ENCODE results near the gene CTSW.
"Not testable (repeated sequence)": the region's sequence is repeated elsewhere in the genome, so short reads cannot be mapped to it uniquely, and the experiment has no call there.

Gene CTSW

DNA sequence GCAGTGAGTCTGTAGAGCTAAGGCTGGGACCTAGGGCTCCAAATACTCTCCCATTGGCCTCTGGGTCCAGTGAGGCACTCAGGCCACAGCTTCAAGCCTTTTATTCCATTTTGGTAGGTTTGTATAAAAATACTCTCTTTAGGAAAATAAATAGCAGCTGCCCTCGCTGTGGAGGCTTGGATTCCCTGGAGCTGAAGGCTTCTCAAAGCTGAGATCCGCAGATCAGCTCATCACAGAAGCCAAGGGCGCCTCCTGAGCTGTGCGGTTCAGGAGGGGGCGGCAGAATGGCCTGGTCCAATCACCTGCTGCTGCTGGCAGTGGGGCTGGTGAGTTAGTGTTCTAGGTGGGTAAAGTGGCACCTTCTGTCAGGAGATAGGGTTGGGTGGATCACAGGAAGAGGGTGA, 12.5 kb downstream of the CTSW start:
- peak overlapping the region; percentile 84 for H3K4me3 ChIP-seq (ENCODE audit: low read length)
- peak overlapping the region; percentile 74; the same call in 1 of the 2 replicates for H3K9ac ChIP-seq (ENCODE audit: low read depth, low read length)
- H3K9me3 ChIP-seq (ENCODE audit: insufficient read depth, low read depth, low read length); H3K36me3 ChIP-seq (ENCODE audit: insufficient read depth, low read depth, low read length); H3K27ac ChIP-seq (ENCODE audit: low read length): not testable (repeated sequence)
- H3K4me1 ChIP-seq (ENCODE audit: insufficient read depth, low read length) = peaks cover 12% of the 10 kb centered on the region; the same call in 1 of the 2 replicates
- peaks cover 32% of the 10 kb centered on the region for H3K27me3 ChIP-seq (ENCODE audit: insufficient read depth, low read length)

DNA sequence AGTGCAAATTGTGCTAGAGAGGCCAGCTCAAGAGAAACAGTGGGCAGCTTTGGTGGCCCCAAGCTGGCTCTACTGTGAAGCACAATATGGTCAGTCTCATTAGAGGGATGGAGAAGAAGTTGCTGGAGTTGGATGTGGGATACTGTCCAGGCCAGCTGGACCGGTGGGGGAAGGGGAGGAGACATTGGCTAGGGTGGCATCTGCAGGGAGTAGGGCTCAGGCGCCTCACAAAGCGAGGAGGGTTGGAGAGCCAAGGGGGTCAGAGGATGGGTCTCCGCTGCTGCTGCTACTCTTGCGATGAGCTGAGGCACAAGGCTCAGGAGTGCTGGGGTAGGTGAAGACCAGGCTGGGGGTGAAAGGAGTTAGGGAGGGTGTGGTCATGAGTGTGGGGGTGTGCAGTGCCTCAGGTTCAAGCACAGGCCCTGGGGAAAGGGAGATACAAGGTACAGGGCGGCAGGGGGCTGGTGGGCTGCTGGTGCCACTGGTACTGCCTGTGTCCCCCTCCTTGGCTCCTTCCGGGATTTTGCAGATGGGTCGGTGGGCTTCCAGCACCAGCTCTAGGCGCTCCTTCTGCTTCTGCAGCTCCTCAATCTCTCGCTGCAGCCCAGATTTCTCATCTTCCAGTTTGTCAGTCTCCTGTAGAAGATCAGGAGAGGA, 13.2 kb downstream of the CTSW start:
- H3K27me3 ChIP-seq (ENCODE audit: insufficient read depth, low read length) = peaks cover 37% of the 10 kb centered on the region
- peaks cover 12% of the 10 kb centered on the region; the same call in 1 of the 2 replicates for H3K4me1 ChIP-seq (ENCODE audit: insufficient read depth, low read length)
- H3K27ac ChIP-seq (ENCODE audit: low read length) = no peak overlapping the region
- H3K9ac ChIP-seq (ENCODE audit: low read depth, low read length) = no peak overlapping the region
- H3K9me3 ChIP-seq (ENCODE audit: insufficient read depth, low read depth, low read length) = no peaks in the 10 kb centered on the region
- H3K4me3 ChIP-seq (ENCODE audit: low read length) = peak overlapping the region; percentile 84; the same call in 1 of the 2 replicates
- H3K36me3 ChIP-seq (ENCODE audit: insufficient read depth, low read depth, low read length) = no peaks in the 10 kb centered on the region

DNA sequence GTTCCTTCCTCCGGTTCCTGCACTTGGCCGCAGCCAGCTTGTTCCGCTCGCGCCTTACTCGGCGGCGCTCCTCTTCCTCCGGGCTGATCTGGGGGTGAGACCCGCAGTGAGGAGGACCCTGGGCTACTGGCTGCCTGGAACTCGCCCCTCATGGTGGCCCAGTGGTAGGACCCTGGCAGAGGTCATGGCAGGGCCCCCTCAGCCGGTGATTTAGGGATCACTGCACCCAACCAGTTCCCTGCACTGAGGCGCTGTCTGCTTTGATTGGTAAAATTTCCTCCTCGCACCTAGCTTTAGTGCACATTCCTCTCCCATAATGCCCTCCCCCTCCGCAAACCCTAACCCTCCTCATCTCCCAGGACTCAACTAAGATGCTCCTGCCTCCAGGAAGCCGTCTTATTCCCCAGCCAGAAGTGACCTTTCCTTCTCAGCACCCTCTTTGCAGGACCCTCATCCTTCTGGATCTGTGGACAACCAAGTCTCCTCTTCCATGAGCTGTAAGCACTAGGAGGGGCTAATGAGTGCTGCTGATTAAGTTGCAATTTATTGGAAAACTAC, 14.5 kb downstream of the CTSW start:
- H3K9ac ChIP-seq (ENCODE audit: low read depth, low read length) = no peak overlapping the region
- peaks cover 46% of the 10 kb centered on the region for H3K27me3 ChIP-seq (ENCODE audit: insufficient read depth, low read length)
- H3K27ac ChIP-seq (ENCODE audit: low read length) = no peak overlapping the region
- peaks cover 12% of the 10 kb centered on the region; the same call in 1 of the 2 replicates for H3K4me1 ChIP-seq (ENCODE audit: insufficient read depth, low read length)
- H3K9me3 ChIP-seq (ENCODE audit: insufficient read depth, low read depth, low read length) = no peaks in the 10 kb centered on the region
- no peak overlapping the region for H3K4me3 ChIP-seq (ENCODE audit: low read length)
- no peaks in the 10 kb centered on the region for H3K36me3 ChIP-seq (ENCODE audit: insufficient read depth, low read depth, low read length)

DNA sequence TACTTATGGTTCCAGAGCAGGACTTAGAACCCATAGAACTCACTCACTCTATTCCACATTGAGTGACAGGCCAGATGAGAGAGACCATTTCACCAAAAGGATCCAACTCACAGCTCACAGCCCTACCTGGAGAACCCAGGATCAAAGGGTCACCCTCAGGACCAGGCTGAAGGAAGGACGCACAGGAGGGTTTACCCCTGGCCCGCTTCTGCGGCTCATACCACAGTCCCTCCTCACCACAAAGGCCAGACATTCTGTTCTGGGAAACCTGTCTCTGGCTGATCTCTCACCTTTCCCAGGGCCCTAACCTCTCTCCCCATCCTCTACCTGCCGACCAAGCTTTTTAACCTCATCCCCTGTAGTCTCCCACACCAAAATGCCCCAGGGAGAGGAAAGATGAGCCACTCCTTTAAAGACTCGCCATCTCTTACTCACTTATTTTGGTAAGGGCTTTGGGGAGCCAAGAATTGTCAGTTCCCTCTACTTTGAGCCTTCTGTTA, 15.9 kb downstream of the CTSW start:
- no peak overlapping the region for H3K27ac ChIP-seq (ENCODE audit: low read length)
- no peaks in the 10 kb centered on the region for H3K36me3 ChIP-seq (ENCODE audit: insufficient read depth, low read depth, low read length)
- H3K9me3 ChIP-seq (ENCODE audit: insufficient read depth, low read depth, low read length) = no peaks in the 10 kb centered on the region
- H3K27me3 ChIP-seq (ENCODE audit: insufficient read depth, low read length) = peaks cover 47% of the 10 kb centered on the region
- peaks cover 4% of the 10 kb centered on the region; the same call in 1 of the 2 replicates for H3K4me1 ChIP-seq (ENCODE audit: insufficient read depth, low read length)
- no peak overlapping the region for H3K4me3 ChIP-seq (ENCODE audit: low read length)
- H3K9ac ChIP-seq (ENCODE audit: low read depth, low read length) = no peak overlapping the region

DNA sequence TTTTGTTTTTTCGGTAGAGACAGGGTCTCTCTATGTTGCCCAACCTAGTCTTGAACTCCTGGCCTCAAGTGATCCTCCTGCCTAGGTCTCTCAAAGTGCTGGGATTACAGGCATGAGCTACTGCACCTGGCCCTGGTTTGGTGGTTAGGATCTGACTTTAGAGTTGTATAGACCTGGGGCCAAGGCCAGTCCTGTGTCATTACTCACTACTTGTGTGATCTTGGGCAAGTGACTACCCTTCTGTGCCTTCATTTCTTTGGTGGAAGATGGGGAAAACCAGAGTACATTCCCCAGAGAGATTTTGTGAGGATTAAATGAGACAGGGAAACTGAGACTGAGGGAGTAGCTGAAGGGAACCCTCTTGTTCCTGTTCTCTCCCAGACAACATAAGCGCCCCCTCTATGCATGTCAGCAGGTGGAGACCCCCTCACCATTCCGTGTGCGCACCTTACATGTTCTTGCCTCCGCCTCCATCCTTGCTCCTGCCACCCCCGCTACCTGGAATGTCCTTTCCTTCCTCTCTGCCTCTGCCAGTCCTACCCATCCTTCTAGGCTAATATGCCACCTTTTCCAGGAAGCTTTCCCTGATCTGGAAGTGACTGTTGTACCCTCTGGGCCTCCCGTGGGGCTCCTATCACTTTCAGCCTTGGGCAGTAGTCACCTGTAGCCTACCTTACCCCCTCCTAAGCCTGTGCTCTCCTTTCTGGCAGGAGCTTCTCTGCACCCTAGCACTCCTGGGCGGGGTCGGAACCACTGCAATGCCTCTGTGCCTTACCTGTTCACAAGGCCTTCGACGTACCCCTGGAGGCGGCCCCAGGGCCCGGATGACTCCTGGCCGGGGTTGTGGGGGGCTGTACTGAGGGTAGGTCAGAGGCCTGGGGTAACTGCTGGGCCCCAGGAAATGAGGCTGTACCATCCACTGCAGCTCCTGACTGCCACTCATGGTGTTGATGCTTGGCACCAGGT, 16.7 kb downstream of the CTSW start:
- Histone ChIP-seq H3K9me3 (ENCODE audit: insufficient read depth, low read depth, low read length) (no peaks in the 10 kb centered on the region), H3K27me3 (ENCODE audit: insufficient read depth, low read length) (peaks cover 53% of the 10 kb centered on the region), H3K9ac (ENCODE audit: low read depth, low read length) (no peak overlapping the region), H3K4me3 (ENCODE audit: low read length) (no peak overlapping the region), H3K36me3 (ENCODE audit: insufficient read depth, low read depth, low read length) (no peaks in the 10 kb centered on the region), H3K4me1 (ENCODE audit: insufficient read depth, low read length) (peaks cover 4% of the 10 kb centered on the region; the same call in 1 of the 2 replicates), H3K27ac (ENCODE audit: low read length) (no peak overlapping the region)

DNA sequence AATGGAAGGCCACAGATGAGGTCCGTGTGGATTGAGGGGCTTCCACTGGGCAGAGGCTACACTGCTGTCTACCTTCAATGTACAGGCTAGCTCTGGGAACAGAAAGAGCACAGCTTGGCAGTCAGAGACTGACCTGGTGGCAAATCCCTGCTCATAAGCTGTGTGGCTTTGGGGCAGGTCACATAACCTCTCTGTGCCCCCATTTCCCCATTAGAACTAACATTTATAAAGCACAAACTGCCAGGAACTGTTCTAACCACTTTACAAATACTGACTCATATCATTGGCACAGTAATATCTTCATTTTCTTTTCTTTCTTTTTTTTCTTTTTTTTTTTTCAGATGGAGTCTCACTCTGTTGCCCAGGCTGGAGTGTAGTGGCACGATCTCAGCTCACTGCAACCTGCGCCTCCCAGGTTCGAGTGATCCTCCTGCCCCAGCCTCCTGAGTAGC, 17.4 kb downstream of the CTSW start:
- H3K4me3 ChIP-seq (ENCODE audit: low read length) = no peak overlapping the region

DNA sequence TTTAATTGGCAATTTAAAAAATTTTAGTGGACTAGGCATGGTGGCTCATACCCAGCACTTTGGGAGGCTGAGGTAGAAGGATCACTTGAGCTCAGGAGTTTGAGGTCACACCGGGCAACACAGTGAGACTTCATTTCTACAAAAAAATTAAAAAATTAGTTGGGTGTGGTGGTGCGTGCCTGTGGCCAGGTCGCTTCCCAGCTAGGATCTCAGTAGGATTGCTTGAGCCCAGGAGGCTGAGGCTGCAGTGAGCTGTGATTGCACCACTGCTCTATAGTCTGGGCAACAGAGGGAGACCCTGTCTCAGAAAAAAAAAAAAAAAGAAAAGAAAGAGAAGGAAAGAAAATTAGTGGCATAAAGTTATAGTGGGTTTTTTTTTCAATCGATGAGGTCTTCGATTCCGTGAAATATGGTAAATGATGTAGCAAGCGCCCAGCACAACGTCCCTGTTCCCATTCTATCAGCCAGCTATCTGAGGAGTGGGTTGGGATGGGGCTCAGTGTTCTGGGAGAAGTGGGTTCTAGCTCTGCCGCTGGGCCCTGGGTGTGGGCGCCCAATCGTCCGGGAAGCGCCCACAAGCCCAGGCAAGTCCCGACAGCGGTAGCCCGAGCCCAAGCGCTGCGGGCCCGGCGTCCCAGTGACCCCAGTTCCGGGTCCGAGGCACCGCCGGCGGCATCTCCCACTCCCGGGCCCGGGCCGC, 19.2 kb downstream of the CTSW start:
- H3K9me3 ChIP-seq (ENCODE audit: insufficient read depth, low read depth, low read length) = no peaks in the 10 kb centered on the region
- peaks cover 70% of the 10 kb centered on the region for H3K27me3 ChIP-seq (ENCODE audit: insufficient read depth, low read length)
- H3K36me3 ChIP-seq (ENCODE audit: insufficient read depth, low read depth, low read length) = no peaks in the 10 kb centered on the region
- no peaks in the 10 kb centered on the region; the same call in 1 of the 2 replicates for H3K4me1 ChIP-seq (ENCODE audit: insufficient read depth, low read length)
- H3K9ac ChIP-seq (ENCODE audit: low read depth, low read length) = peak overlapping the region; percentile 53; the same call in 1 of the 2 replicates
- H3K4me3 ChIP-seq (ENCODE audit: low read length) = peak overlapping the region; percentile 65; the same call in 1 of the 2 replicates
- H3K27ac ChIP-seq (ENCODE audit: low read length) = no peak overlapping the region

More for the DNA sequence above, 17.4 kb downstream of the CTSW start:
- Histone ChIP-seq H3K9me3 (ENCODE audit: insufficient read depth, low read depth, low read length) (no peaks in the 10 kb centered on the region), H3K27ac (ENCODE audit: low read length) (no peak overlapping the region), H3K9ac (ENCODE audit: low read depth, low read length) (no peak overlapping the region), H3K36me3 (ENCODE audit: insufficient read depth, low read depth, low read length) (no peaks in the 10 kb centered on the region), H3K27me3 (ENCODE audit: insufficient read depth, low read length) (peaks cover 53% of the 10 kb centered on the region), H3K4me1 (ENCODE audit: insufficient read depth, low read length) (peaks cover 1% of the 10 kb centered on the region; the same call in 1 of the 2 replicates)

DNA sequence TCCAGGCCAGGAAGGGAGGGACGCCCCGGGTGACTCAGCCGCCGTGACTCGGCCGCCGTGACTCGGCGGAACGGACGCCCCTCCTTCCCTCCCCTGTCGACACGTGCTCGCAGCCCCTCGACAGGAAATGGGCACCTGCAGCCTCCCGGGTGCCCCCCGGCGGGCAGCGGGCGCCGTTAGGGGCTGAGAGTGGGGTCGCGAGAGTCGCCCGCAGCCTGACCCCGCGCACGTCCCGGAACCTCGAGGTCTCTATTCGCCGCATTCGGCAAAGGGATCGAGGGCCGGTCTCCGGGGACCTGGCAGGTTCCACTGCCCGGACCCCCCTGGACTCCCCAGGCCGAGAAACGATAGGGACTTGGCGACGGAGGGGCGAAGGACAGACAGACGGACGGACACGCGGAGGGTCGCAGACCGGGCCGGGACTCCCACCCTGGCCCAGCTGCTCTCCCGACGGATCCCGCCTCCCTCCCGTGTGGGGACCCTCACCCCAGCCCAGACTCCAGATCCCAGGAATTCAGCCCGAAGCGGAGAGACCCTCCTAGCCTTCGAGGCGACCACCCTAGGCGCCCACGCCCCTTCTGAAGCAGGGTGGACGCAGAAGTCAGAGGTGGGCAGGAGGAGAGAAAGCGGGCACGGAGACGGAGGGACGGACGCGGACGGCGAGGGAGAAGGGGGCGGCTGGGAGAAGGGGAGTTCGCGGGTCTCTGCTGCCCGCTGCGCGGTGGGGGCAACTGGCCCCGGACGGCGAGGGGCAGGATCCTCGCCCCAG, 19.9 kb downstream of the CTSW start:
- Histone ChIP-seq H3K27ac (ENCODE audit: low read length) (no peak overlapping the region), H3K36me3 (ENCODE audit: insufficient read depth, low read depth, low read length) (no peaks in the 10 kb centered on the region), H3K9me3 (ENCODE audit: insufficient read depth, low read depth, low read length) (no peaks in the 10 kb centered on the region), H3K4me3 (ENCODE audit: low read length) (peak overlapping the region; percentile 65), H3K4me1 (ENCODE audit: insufficient read depth, low read length) (no peaks in the 10 kb centered on the region; the same call in 1 of the 2 replicates), H3K27me3 (ENCODE audit: insufficient read depth, low read length) (peaks cover 74% of the 10 kb centered on the region), H3K9ac (ENCODE audit: low read depth, low read length) (peak overlapping the region; percentile 53)

DNA sequence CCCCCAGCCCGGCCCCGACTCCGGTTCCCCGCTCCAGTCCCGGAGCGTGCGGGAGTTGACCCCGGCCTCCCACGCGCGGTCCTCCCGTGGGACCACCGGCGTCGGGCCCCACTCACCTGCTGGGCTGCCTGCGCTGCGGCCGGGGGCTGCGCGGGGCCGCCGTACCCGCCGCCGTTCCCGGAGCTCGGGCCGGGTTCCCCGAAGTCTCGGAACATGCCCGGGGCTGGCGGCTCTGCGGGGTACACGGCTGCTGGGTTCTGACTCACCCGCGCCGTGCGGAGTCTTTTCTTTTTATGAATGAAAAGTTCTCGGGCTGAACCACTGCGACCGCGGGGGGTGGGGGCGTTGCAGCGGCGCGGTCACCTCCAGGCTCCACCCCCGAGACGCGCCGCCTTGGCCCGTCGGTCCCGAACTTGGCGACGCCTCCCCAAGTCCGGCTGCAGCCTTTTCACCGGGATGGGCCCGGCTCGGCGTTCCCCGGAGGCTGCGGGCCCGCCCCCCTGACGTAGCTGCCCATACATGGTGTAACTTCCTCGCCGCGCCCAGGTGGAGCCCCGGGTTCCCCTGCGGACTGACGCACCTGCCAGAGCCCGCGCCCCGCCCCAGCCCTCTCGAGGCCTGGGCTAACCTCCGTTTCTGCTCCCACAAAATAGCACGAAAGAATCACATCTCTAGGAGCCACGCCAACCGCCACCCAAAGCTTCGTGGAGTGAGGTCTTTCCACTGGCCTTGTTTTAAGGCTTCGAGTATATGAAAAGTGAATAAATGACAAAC, 20.7 kb downstream of the CTSW start, which contains the start of gene FOSL1:
Gene FOSL1 (minus strand): TSS at position 264 of the 774 bp plus-strand sequence. CDS start 49 bp downstream, at position 215.
- H3K27me3 ChIP-seq (ENCODE audit: insufficient read depth, low read length) = peaks cover 74% of the 10 kb centered on the region
- no peaks in the 10 kb centered on the region for H3K9me3 ChIP-seq (ENCODE audit: insufficient read depth, low read depth, low read length)
- no peaks in the 10 kb centered on the region; the same call in 1 of the 2 replicates for H3K4me1 ChIP-seq (ENCODE audit: insufficient read depth, low read length)
- H3K4me3 ChIP-seq (ENCODE audit: low read length) = peak within 1 kb of the TSS; percentile 65
- peak within 1 kb of the TSS; percentile 53 for H3K9ac ChIP-seq (ENCODE audit: low read depth, low read length)
- no peak within 1 kb of the TSS for H3K27ac ChIP-seq (ENCODE audit: low read length)
- no peaks in the 10 kb centered on the region for H3K36me3 ChIP-seq (ENCODE audit: insufficient read depth, low read depth, low read length)

DNA sequence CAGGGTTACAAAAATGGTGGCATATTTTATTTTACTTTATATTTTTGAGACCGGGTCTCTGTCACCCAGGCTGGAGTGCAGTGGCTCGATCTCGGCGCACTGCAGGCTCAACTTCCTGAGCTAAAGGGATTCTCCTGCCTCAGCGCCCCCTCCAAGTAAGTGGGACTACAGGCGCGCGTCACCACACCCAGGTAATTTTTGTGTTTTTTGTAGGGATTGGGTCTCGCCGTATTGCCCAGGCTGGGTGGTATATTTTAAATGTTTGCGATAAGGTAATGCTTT, 21.2 kb downstream of the CTSW start:
- H3K27me3 ChIP-seq (ENCODE audit: insufficient read depth, low read length) = peaks cover 74% of the 10 kb centered on the region
- peak overlapping the region; percentile 65; the same call in 1 of the 2 replicates for H3K4me3 ChIP-seq (ENCODE audit: low read length)
- no peaks in the 10 kb centered on the region; the same call in 1 of the 2 replicates for H3K4me1 ChIP-seq (ENCODE audit: insufficient read depth, low read length)

More for the DNA sequence above, 21.2 kb downstream of the CTSW start:
- Histone ChIP-seq H3K9ac (ENCODE audit: low read depth, low read length) (no peak overlapping the region), H3K9me3 (ENCODE audit: insufficient read depth, low read depth, low read length) (no peaks in the 10 kb centered on the region), H3K27ac (ENCODE audit: low read length) (no peak overlapping the region), H3K36me3 (ENCODE audit: insufficient read depth, low read depth, low read length) (no peaks in the 10 kb centered on the region)
